Ascending aorta (tissue), 2 donors: Measurements from ENCODE around the gene ITFG2. TPM values are rescaled to one million over a fixed set of nuclear protein-coding genes. Genes with fewer than 3 reads are reported as not detected.

Experiments used
- DNase-seq, 2 donors: peaks; one replicate each; pipeline ENCODE4 v3.0.0-alpha.2; 2019; ENCODE audit warnings: low spot score in 2 of 2
- H3K27ac ChIP-seq, 2 donors: fragments of 200-600 bp; sonication (generic); one replicate each; pipeline ENCODE4 v1.5.1; 2016 to 2017; ENCODE audit warnings: mild to moderate bottlenecking in 1 of 2
- H3K27me3 ChIP-seq: fragments of 200-600 bp; sonication (generic); one replicate; pipeline ENCODE4 v1.5.1; 2017
- H3K36me3 ChIP-seq, 2 donors: fragments of 200-600 bp; sonication (generic); one replicate each; pipeline ENCODE4 v1.5.1; 2016
- H3K4me1 ChIP-seq, 2 donors: fragments of 200-600 bp; sonication (generic); one replicate each; pipeline ENCODE4 v1.5.1; 2016 to 2017; ENCODE audit warnings: mild to moderate bottlenecking in 1 of 2
- H3K4me3 ChIP-seq, 2 donors: fragments of 200-600 bp; sonication (generic); one replicate each; pipeline ENCODE4 v1.5.1; 2016 to 2017; ENCODE audit warnings: mild to moderate bottlenecking in 1 of 2
- H3K9me3 ChIP-seq, 2 donors: fragments of 200-600 bp; sonication (generic); one replicate each; pipeline ENCODE4 v1.5.1; 2016
- intact Hi-C: fragments of 100-400 bp; cut with DNase I; formaldehyde crosslinking; loops from one replicate; pipeline ENCODE4 v1.15.1; 2023
- total RNA-seq: library from RNA; depleted of rRNA; stranded (reverse); fragments of >200 nt; gene quantifications from one replicate; pipeline ENCODE4 v1.1.0, GENCODE V29; 2016
- TF ChIP-seq, protein P1 (sequence below), 3 experiments: fragments of 200-600 bp in 2 of 3; fragments of 450-650 bp in 1 of 3; sonication (generic) in 2 of 3; IDR thresholded peaks; one replicate each; pipeline ENCODE4 v1.5.1; 2016 to 2019; ENCODE audit warnings: antibody characterized with exemption in 3 of 3, mild to moderate bottlenecking in 1 of 3, moderate library complexity in 1 of 3

ITFG2 gene
- total RNA-seq, result 19.9 TPM

DNA sequence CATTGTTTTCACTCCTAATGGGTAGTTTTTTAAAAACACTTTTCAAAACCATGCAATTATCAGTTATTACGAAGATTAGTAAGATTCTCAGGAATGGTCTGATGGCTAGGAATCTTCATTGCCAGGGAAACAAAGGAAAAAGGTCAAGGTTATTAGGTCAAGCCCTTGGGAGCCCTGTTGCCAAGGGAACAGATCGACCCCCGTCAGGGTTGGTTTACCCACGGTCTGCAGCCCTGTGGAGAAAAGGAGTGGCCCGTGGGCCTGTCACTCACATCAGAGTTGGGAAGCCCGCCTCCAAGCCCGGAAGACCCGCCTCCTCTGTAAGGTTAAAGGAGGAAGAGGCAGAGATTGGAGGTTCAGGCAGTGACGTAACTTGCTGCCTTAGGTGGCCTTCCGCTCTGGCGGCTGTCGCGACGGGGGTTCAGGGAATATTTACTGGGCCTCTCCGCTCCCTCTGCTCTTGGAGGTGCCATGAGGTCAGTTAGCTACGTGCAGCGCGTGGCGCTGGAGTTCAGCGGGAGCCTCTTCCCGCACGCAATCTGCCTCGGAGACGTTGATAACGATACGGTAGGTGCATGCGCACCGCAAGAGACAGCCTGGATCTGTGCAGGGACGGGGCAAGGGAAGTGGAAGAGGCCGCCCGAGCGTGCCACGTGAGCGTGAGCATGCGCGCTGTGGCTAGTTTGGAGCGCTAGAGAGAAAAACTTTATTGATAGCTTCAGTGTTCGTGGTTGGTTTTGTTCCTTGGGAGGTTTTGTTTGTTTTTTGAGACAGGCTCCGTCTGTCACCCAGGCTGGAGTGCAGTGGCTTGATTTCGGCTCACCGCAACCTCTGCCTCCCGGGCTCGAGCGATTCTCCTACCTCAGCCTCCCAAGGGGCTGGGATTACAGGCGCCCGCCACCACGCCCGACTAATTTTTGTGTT lies at the start of gene ITFG2:
Gene ITFG2 (plus strand): TSS at position 379 of the 924 bp plus-strand sequence. CDS start 93 bp downstream, at position 472.
- TF ChIP-seq, protein P1, sequence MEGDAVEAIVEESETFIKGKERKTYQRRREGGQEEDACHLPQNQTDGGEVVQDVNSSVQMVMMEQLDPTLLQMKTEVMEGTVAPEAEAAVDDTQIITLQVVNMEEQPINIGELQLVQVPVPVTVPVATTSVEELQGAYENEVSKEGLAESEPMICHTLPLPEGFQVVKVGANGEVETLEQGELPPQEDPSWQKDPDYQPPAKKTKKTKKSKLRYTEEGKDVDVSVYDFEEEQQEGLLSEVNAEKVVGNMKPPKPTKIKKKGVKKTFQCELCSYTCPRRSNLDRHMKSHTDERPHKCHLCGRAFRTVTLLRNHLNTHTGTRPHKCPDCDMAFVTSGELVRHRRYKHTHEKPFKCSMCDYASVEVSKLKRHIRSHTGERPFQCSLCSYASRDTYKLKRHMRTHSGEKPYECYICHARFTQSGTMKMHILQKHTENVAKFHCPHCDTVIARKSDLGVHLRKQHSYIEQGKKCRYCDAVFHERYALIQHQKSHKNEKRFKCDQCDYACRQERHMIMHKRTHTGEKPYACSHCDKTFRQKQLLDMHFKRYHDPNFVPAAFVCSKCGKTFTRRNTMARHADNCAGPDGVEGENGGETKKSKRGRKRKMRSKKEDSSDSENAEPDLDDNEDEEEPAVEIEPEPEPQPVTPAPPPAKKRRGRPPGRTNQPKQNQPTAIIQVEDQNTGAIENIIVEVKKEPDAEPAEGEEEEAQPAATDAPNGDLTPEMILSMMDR (IDR thresholded peaks at IDR 0.05), result no peak
- peak; percentile 96 to 99 for DNase-seq
- peaks cover 0 to 14% of the 10 kb centered on the region in 2 donors for H3K4me1 ChIP-seq
- H3K27me3 ChIP-seq, result no peaks in the 10 kb centered on the region
- intact Hi-C loops, result loop anchor here (2.0 kb wide), 2 partner anchors 18 to 78 kb away; partner anchors contain the start of genes FKBP4 and TULP3
- H3K27ac ChIP-seq, result peak within 1 kb of the TSS; percentile 88 to 90
- H3K36me3 ChIP-seq, result no peaks in the 10 kb centered on the region
- peak within 1 kb of the TSS; percentile 83 to 85 for H3K4me3 ChIP-seq
- no peaks in the 10 kb centered on the region for H3K9me3 ChIP-seq

DNA sequence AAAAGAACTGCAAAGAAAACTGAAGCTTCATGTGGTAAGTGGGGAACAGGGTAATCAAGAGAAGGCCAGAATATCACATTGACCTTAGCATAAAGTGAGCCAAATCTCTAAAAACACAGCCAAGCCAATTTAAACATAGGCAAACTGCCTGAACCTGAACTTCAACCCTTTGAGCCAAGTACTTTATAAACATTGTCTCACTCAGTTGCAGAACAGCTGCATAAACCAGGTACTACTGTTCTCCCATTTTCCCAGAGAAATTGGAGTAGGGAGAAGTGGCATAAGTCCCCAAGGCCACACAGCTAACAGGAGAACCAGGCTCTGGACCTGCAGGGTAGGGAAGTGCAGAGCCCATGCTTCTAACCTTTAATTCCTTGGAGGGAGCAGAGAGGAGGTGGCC lies 48.1 kb upstream of the ITFG2 start:
- TF ChIP-seq, protein P1 (IDR thresholded peaks at IDR 0.05), result no peak
- no peaks in the 10 kb centered on the region for H3K9me3 ChIP-seq

GRCh38 chr12:2765052-2765451 lies 47.4 kb upstream of the ITFG2 start:
- H3K9me3 ChIP-seq, result no peaks in the 10 kb centered on the region
- no peaks in the 10 kb centered on the region for H3K4me1 ChIP-seq
- no peaks in the 10 kb centered on the region for H3K27me3 ChIP-seq
- TF ChIP-seq, protein P1 (IDR thresholded peaks at IDR 0.05), result no peak
- H3K36me3 ChIP-seq, result peaks cover 0 to 2% of the 10 kb centered on the region in 2 donors
- DNase-seq, result no peak
- no peak overlapping the region for H3K4me3 ChIP-seq
- no peak overlapping the region for H3K27ac ChIP-seq
- intact Hi-C loops, result no loop called here

More for the DNA sequence above, 48.1 kb upstream of the ITFG2 start:
- H3K4me1 ChIP-seq, result no peaks in the 10 kb centered on the region
- H3K36me3 ChIP-seq, result peaks cover 0 to 2% of the 10 kb centered on the region in 2 donors
- H3K4me3 ChIP-seq, result no peak overlapping the region
- intact Hi-C loops, result no loop called here
- no peaks in the 10 kb centered on the region for H3K27me3 ChIP-seq
- no peak overlapping the region for H3K27ac ChIP-seq
- DNase-seq, result no peak

DNA sequence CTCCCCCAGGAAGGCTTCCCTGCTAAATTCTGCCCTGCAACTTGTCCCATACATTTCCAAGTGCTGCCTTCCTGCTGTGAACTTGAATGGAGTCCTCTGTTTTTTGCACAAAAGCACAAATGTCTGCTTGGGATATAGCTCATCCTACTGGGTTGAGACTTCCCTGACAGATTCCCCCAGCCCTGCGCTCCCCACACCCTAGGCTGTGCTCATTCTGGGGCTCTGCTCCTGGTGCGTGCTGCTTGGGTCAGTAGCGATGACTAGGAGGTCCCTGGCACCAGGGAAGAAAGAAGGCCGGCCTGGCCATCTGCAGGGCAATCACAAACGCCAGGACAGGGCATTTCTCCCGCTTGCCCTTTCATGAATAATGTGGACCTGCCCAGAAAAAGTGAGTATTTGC lies 46.9 kb upstream of the ITFG2 start:
- TF ChIP-seq, protein P1 (IDR thresholded peaks at IDR 0.05), result no peak
- H3K9me3 ChIP-seq, result no peaks in the 10 kb centered on the region
- H3K27ac ChIP-seq, result no peak overlapping the region
- no peak overlapping the region for H3K4me3 ChIP-seq
- intact Hi-C loops, result no loop called here
- no peak for DNase-seq
- no peaks in the 10 kb centered on the region for H3K27me3 ChIP-seq
- H3K36me3 ChIP-seq, result peaks cover 0 to 2% of the 10 kb centered on the region in 2 donors
- H3K4me1 ChIP-seq, result no peaks in the 10 kb centered on the region

GRCh38 chr12:2768224-2768961 lies 44.1 kb upstream of the ITFG2 start:
- TF ChIP-seq, protein P1 (IDR thresholded peaks at IDR 0.05), result no peak
- intact Hi-C loops, result no loop called here
- no peak for DNase-seq

More at GRCh38 chr12:2768224-2768961, 44.1 kb upstream of the ITFG2 start:
- H3K9me3 ChIP-seq, result no peaks in the 10 kb centered on the region
- H3K36me3 ChIP-seq, result no peaks in the 10 kb centered on the region
- no peaks in the 10 kb centered on the region for H3K27me3 ChIP-seq
- H3K4me3 ChIP-seq, result no peak overlapping the region
- H3K27ac ChIP-seq, result no peak overlapping the region
- no peaks in the 10 kb centered on the region for H3K4me1 ChIP-seq
